Measurements from ENCODE around the gene TSR3.
A peak's percentile ranks its signal among the peaks of the same experiment; 100 is the strongest.

Gene TSR3

DNA sequence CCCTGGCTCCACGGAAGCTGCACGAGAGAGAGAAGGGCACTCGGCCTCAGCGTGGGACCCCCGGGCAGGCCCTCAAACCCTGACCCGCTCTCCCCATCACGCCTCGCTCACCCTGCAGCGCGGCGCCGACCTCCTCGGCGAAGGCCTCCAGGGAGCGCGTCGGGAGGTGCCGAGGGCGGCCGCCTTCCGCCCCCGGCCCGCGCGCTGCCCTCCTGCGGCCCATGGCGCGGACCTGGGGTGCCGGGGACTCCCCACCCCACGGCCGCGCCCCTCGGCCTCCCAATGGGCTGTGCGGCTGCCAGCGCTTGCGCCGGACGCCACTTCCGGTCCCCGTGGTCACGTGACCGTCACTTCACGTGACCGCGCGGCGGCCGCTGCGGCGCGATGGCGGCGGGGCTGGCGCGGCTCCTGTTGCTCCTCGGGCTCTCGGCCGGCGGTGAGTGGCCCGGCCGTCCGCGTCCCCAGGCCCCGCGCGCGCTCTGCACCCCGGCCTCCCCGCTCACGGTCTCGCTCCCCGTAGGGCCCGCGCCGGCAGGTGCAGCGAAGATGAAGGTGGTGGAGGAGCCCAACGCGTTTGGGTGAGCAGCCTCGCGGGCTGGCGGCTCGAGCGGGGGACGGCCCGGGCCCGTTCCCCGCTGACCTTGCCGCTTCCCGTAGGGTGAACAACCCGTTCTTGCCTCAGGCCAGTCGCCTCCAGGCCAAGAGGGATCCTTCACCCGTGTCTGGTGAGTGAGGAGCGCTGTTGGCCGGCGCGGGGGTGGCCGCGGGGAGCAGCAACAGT lies at the start of gene TSR3, which contains the start of gene GNPTG:
Gene TSR3 (minus strand): TSS at position 297 of the 781 bp plus-strand sequence. CDS start 74 bp downstream, at position 223.
Gene GNPTG (plus strand): TSS at position 350 of the 781 bp plus-strand sequence. CDS start 35 bp downstream, at position 385.
- peak; percentile 83 for DNase-seq (ENCODE audit: low spot score)
- Histone ChIP-seq H3K27ac (peak within 1 kb of the TSS; percentile 4 to 83), H3K4me3 (peak within 1 kb of the TSS; percentile 99)
- TF ChIP-seq, protein P1, sequence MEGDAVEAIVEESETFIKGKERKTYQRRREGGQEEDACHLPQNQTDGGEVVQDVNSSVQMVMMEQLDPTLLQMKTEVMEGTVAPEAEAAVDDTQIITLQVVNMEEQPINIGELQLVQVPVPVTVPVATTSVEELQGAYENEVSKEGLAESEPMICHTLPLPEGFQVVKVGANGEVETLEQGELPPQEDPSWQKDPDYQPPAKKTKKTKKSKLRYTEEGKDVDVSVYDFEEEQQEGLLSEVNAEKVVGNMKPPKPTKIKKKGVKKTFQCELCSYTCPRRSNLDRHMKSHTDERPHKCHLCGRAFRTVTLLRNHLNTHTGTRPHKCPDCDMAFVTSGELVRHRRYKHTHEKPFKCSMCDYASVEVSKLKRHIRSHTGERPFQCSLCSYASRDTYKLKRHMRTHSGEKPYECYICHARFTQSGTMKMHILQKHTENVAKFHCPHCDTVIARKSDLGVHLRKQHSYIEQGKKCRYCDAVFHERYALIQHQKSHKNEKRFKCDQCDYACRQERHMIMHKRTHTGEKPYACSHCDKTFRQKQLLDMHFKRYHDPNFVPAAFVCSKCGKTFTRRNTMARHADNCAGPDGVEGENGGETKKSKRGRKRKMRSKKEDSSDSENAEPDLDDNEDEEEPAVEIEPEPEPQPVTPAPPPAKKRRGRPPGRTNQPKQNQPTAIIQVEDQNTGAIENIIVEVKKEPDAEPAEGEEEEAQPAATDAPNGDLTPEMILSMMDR (IDR thresholded peaks at IDR 0.05), result no peak

DNA sequence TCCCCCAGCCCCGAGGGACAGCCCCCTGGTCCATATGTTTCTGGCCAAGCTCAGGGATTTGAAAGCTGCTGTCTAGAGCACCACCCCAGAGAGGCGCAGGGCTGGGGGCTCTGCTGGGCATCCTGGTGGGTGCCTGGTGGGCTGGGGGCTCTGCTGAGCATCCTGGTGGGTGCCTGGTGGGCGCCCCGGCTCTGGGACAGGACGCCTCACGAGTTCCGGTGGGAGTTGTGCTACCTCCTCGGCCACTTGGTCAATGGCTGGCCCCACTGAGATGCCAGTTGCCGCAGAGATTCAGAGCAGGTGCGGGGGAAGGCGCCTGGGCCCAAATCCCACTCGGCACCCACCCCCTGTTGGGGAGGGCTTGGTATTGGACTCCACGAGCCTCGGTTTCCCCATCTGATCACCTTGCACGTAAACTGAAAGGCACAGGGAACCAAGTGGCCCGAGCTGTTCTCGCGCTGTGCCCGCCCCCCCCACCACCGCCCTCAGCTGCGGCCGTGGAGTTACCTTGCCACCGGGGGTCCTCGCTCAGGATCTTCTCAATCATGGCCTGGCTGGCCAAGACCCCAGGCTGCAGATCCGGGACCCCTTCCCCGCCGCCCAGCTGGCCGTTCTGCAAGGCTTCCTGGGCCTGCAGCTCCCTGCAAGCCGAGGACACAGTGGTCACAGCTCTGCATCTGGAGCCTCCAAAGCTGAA lies 49.5 kb upstream of the TSR3 start:
- DNase-seq (ENCODE audit: low spot score), result no peak
- Histone ChIP-seq H3K4me3 (no peak overlapping the region), H3K27ac (no peak overlapping the region)
- TF ChIP-seq, protein P1 (IDR thresholded peaks at IDR 0.05), result no peak

DNA sequence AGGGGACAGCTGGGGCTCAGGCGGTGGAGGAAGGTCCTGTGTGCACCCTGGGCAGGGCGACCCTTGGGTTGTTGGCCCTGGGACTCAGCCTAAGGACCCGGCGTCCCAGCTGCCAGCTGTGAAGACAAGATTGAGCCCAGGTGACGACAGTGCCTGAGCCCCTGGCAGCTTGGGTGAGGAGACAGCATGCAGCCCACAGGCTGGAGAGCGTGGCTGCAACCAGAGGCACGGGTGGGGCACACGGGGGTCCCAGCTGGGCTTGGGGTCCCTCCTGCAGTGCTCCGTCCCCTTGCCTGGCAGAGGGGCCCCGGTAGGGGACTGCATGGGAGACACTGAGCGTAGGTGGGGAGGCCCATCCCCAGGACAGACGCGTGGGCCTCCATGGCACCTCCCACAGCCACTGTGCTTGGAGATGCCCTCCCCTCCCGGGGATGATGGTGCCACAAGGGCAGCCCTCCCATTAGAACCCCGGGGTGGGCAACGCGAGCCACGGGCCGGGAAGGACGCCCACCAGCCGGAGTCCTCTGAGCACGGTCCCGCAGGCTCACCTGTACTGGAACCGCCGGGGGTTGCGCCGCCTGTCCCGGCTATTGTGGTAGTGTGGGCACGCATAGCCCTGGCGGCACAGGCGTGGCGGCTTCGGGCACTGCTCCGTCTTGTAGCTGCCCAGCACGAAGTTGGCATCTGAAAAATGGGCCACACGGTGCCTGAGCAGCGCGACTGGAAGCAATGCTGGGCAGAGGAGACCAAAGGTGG lies 47.3 kb upstream of the TSR3 start:
- TF ChIP-seq, protein P1 (IDR thresholded peaks at IDR 0.05), result no peak
- no peak overlapping the region for H3K27ac ChIP-seq
- no peak for DNase-seq (ENCODE audit: low spot score)

DNA sequence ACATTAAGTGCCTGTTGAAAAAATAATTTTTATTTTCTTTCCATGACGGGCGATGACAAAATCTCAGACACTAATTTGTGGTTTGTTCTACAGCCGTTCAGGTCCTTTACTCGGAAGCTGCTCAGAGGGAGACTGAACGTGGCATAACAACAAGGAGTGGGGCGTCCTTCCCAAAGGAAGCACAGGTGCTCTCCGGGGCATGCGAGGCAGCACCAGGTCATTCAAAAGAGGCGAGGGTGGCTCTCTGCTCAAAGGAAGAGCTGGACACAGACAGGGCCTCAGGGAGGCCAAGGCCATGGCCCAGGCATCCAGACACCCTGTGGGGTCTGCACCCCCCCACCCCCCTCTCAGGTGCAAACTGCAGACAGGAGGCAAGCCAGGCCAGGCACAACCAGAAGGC lies 46.7 kb upstream of the TSR3 start:
- Histone ChIP-seq H3K4me3 (no peak overlapping the region), H3K27ac (no peak overlapping the region)
- TF ChIP-seq, protein P1 (IDR thresholded peaks at IDR 0.05), result no peak
- DNase-seq (ENCODE audit: low spot score), result no peak

More for the DNA sequence above, 47.3 kb upstream of the TSR3 start:
- no peak overlapping the region for H3K4me3 ChIP-seq

DNA sequence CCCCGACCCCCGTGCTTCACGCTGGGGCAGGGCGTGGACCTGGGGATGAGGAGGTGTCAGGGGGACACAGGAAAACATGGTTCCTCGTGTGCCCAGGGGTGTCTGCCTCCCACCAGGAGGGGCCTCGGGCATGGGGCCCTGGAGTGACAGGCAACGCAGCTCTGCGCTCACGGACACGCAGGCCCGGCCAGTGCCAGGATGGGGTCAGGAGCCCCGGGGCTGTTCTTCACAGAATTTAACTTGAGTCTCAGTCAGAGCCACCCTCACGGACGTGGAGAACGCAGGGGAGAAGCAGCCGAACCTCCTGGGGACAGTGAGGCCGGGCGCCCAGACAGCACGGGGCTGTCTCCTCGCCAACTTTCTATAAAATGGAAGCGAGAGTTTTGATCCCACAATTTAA lies 46.1 kb upstream of the TSR3 start:
- DNase-seq (ENCODE audit: low spot score), result no peak
- H3K27ac ChIP-seq, result no peak overlapping the region
- no peak overlapping the region for H3K4me3 ChIP-seq
- TF ChIP-seq, protein P1 (IDR thresholded peaks at IDR 0.05), result no peak

DNA sequence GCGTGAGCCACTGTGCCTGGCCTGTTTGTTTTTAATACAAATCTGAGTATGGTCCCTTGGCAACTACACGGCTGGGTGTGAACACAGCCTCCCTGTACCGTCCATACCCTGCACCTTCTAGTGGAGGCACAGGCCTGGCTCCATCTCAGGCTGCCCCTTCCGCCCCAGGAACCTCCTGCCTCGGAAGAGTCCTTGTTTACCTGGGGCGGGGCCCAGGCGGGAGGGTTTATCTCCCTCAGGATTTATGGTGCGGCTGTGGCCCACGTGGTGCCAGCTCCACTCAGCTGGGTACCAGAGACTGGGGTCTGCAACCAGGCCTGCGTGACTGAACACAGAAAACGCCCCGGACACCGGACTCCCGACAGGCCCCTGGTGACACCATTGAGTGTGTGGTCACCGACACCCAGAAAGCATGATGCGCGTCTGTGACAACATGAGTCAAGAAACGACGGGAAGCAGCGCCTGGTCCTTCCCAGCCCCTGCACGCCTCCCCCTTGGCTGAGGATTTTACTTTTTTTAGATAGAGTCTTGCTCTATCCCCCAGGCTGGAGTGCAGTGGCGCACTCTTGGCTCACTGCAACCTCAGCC lies 43.9 kb upstream of the TSR3 start:
- Histone ChIP-seq H3K27ac (no peak overlapping the region), H3K4me3 (no peak overlapping the region)
- TF ChIP-seq, protein P1 (IDR thresholded peaks at IDR 0.05), result no peak
- no peak for DNase-seq (ENCODE audit: low spot score)

All from coronary artery (tissue), 2 donors.